CD4-positive, alpha-beta T cell (primary cell): ENCODE measurements around the gene EXOSC10. TPM values are rescaled to one million over a fixed set of nuclear protein-coding genes. Genes with fewer than 3 reads are reported as not detected.
"Not testable (repeated sequence)": the region's sequence is repeated elsewhere in the genome, so short reads cannot be mapped to it uniquely, and the experiment has no call there.

Experiments
- ATAC-seq: fragments of 200-7000 bp; cut with Tn5 transposase; one replicate; pipeline ENCODE4 v1.10.0; 2022; ENCODE audit warnings: mild to moderate bottlenecking; ENCODE audit not compliant: poor library complexity
- CTCF ChIA-PET: fragments of 350-600 bp; sonication (Branson Sonifier 250); formaldehyde crosslinking; loops from one replicate; lab custom pipeline; 2021; ENCODE audit warnings: antibody characterized with exemption, inconsistent platforms; lab: Charles Lee
- POLR2A ChIA-PET: fragments of 350-600 bp; sonication (Branson Sonifier 250); formaldehyde crosslinking; loops from one replicate; lab custom pipeline; 2021; ENCODE audit warnings: antibody characterized with exemption, inconsistent platforms; lab: Charles Lee
- DNase-seq, 14 experiments: peaks; one replicate each; pipeline ENCODE4 v3.0.0-alpha.2; 2013 to 2020; ENCODE audit warnings: mixed read lengths in 2 of 14
- H3K27ac ChIP-seq, 2 donors: one replicate each; pipeline versions ENCODE4 v1.5.1 to v1.7.0; 2013; ENCODE audit warnings: low read length in 2 of 2, low read depth in 1 of 2, mild to moderate bottlenecking in 1 of 2
- H3K27me3 ChIP-seq, 2 experiments: 1 replicate in 1 of 2; 2 replicates in 1 of 2; pipeline versions ENCODE4 v1.6.1 to v1.7.0; 2013; ENCODE audit warnings: low read length in 2 of 2, control low read depth in 1 of 2, mild to moderate bottlenecking in 1 of 2, moderate library complexity in 1 of 2; ENCODE audit not compliant: insufficient read depth in 2 of 2, control insufficient read depth in 1 of 2
- H3K36me3 ChIP-seq: one replicate; pipeline ENCODE4 v1.6.1; 2013; ENCODE audit warnings: low read length, control low read depth; ENCODE audit not compliant: insufficient read depth
- H3K4me1 ChIP-seq: one replicate; pipeline ENCODE4 v1.6.1; 2013; ENCODE audit warnings: low read length, control low read depth; ENCODE audit not compliant: insufficient read depth
- H3K4me3 ChIP-seq: one replicate; pipeline ENCODE4 v1.5.1; 2013; ENCODE audit warnings: mild to moderate bottlenecking, low read length, moderate library complexity
- H3K9me3 ChIP-seq, 2 experiments: 1 replicate in 1 of 2; 2 replicates in 1 of 2; pipeline versions ENCODE4 v1.6.1 to v1.7.0; 2013; ENCODE audit warnings: low read length in 2 of 2, mild to moderate bottlenecking in 2 of 2, control low read depth in 1 of 2, moderate library complexity in 1 of 2; ENCODE audit not compliant: control insufficient read depth in 1 of 2, insufficient read depth in 1 of 2
- H3K27ac Mint-ChIP-seq: one replicate; pipeline ENCODE4 v1.8.0; 2020; ENCODE audit warnings: mixed read lengths
- H3K27me3 Mint-ChIP-seq: one replicate; pipeline ENCODE4 v1.8.0; 2021; ENCODE audit warnings: mixed read lengths
- H3K36me3 Mint-ChIP-seq: one replicate; pipeline ENCODE4 v1.8.0; 2021; ENCODE audit warnings: low read depth, mixed read lengths
- H3K4me1 Mint-ChIP-seq: one replicate; pipeline ENCODE4 v1.8.0; 2021; ENCODE audit warnings: low read depth, mixed read lengths
- H3K4me3 Mint-ChIP-seq: one replicate; pipeline ENCODE4 v1.8.0; 2020; ENCODE audit warnings: mild to moderate bottlenecking, mixed read lengths
- H3K9me3 Mint-ChIP-seq: one replicate; pipeline ENCODE4 v1.8.0; 2020; ENCODE audit warnings: mixed read lengths
- CTCF ChIP-seq: fragments of 200-600 bp; IDR thresholded peaks from one replicate; pipeline ENCODE4 v1.8.0; 2022; ENCODE audit warnings: antibody characterized with exemption, mild to moderate bottlenecking
- intact Hi-C, 2 experiments: fragments of 100-400 bp; cut with DNase I in 1 of 2; cut with micrococcal nuclease in 1 of 2; formaldehyde crosslinking; loops; one replicate each; pipeline versions ENCODE4 v1.15.1 to v1.9.0; 2023 to 2025; cut with DNase I, micrococcal nuclease
- total RNA-seq, 174 experiments: library from RNA in 2 of 174; stranded (reverse) in 2 of 174; gene quantifications; one replicate each; pipeline ENCODE4 v1.2.3 and lab custom pipeline; 2021 to 2026

EXOSC10 gene
- total RNA-seq, 2 experiments from 2014 or later = 81.6 to 89.0 TPM

GRCh38 chr1:11052839-11053757 lies 46.6 kb downstream of the EXOSC10 start:
- no peak for DNase-seq
- H3K27me3 ChIP-seq = no peaks in the 10 kb centered on the region
- ATAC-seq = no peak
- CTCF ChIA-PET = no interaction called here
- intact Hi-C loops = no loop called here
- TF ChIP-seq CTCF = no peak
- H3K27ac Mint-ChIP-seq = no peak overlapping the region
- H3K4me3 ChIP-seq = no peak overlapping the region
- H3K27ac ChIP-seq = no peak overlapping the region
- no peak overlapping the region for H3K4me3 Mint-ChIP-seq
- peaks cover 20% of the 10 kb centered on the region for H3K36me3 ChIP-seq
- no peaks in the 10 kb centered on the region for H3K9me3 Mint-ChIP-seq
- H3K36me3 Mint-ChIP-seq = peaks cover 23% of the 10 kb centered on the region
- H3K9me3 ChIP-seq = no peaks in the 10 kb centered on the region
- no peaks in the 10 kb centered on the region for H3K27me3 Mint-ChIP-seq
- POLR2A ChIA-PET = interaction anchor here (1.1 to 2.1 kb wide), 2 partner anchors 15 to 27 kb away, joined by 3 to 6 read pairs; no protein-coding TSS in a partner anchor
- H3K4me1 Mint-ChIP-seq = no peaks in the 10 kb centered on the region
- peaks cover 3% of the 10 kb centered on the region for H3K4me1 ChIP-seq

DNA sequence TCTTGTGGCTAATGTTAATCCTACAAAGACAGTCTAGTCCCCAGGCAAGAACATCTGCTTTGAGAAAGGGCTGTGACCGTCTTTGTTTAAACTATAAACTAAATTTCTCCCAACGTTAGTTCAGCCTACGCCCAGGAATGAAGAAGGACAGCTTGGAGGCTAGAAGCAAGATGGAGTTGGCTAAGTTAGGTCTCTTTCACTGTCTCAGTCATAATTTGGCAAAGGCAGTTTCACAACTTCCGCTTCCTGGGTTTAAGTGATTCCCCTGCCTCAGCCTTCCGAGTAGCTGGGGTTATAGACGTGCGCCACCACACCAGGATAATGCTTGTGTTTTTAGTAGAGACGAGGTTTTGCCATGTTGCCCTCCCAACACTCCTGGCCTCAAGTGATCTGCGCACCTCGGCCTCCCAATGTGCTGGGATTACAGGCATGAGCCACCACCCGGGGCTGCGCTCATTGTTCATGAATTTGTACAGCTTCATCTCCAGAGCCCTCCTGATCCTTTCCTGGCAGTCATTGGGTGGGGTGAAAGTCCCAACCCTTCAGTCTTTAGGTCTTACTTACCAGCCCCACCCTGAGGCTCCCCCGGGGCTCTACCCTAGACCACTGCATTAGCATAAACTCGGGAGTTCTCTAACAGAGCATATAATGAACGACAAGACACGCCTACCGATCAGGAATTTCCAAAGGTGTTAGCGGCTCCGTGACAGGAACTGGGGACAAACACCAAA lies 47.7 kb downstream of the EXOSC10 start:
- H3K36me3 ChIP-seq = peaks cover 15% of the 10 kb centered on the region
- Mint-ChIP-seq H3K4me1 (no peaks in the 10 kb centered on the region), H3K27me3 (no peaks in the 10 kb centered on the region), H3K9me3 (no peaks in the 10 kb centered on the region), H3K27ac (no peak overlapping the region), H3K36me3 (peaks cover 15% of the 10 kb centered on the region), H3K4me3 (peak overlapping the region; percentile 13)
- H3K4me1 ChIP-seq = no peaks in the 10 kb centered on the region
- intact Hi-C loops = no loop called here
- H3K27me3 ChIP-seq = no peaks in the 10 kb centered on the region
- no peak for TF ChIP-seq CTCF
- CTCF ChIA-PET = interaction anchor here (2.1 kb wide), 1 partner anchor 14 kb away, joined by 7 read pairs; no protein-coding TSS in a partner anchor
- no peak for DNase-seq
- POLR2A ChIA-PET = interaction anchor here (2.1 kb wide), 1 partner anchor 14 kb away, joined by 6 read pairs; no protein-coding TSS in a partner anchor
- no peak overlapping the region for H3K4me3 ChIP-seq
- ATAC-seq = no peak
- no peak overlapping the region for H3K27ac ChIP-seq
- H3K9me3 ChIP-seq = no peaks in the 10 kb centered on the region

DNA sequence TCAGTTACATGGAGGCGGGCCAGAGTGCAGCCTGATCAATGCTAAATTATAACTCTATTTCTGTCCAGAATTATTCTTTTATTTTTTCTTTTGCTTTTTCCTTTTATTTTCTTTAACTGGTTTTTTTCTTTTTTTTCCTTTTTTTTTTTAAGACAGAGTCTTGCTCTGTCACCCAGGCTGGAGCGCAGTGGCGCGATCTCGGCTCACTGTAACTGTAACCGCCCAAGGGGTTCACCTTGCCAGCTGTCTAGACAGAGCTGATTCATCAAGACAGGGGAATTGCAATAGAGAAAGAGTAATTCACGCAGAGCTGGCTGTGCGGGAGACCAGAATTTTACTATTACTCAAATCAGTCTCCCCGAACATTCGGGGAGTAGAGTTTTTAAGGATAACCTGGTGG lies 48.5 kb downstream of the EXOSC10 start:
- intact Hi-C loops, H3K27ac Mint-ChIP-seq: not testable (repeated sequence)

More for the DNA sequence above, 48.5 kb downstream of the EXOSC10 start:
- not testable (repeated sequence) for H3K9me3 ChIP-seq, H3K27ac ChIP-seq, H3K4me3 ChIP-seq, H3K36me3 Mint-ChIP-seq, ATAC-seq, H3K9me3 Mint-ChIP-seq, H3K4me1 Mint-ChIP-seq, DNase-seq, H3K4me3 Mint-ChIP-seq, H3K4me1 ChIP-seq, H3K27me3 ChIP-seq, H3K27me3 Mint-ChIP-seq, H3K36me3 ChIP-seq
- POLR2A ChIA-PET = interaction anchor here (2.1 kb wide), 1 partner anchor 13 kb away, joined by 6 read pairs; no protein-coding TSS in a partner anchor
- CTCF ChIA-PET = interaction anchor here (2.1 kb wide), 1 partner anchor 13 kb away, joined by 7 read pairs; no protein-coding TSS in a partner anchor
